B cell (primary cell): Measurements from ENCODE around the gene ABR. TPM values are rescaled to one million over a fixed set of nuclear protein-coding genes. Genes with fewer than 3 reads are reported as not detected.

Source experiments
- ATAC-seq: fragments of 200-7000 bp; cut with Tn5 transposase; one replicate; pipeline ENCODE4 v1.10.0; 2021; ENCODE audit warnings: low read depth, mild to moderate bottlenecking, moderate number of reproducible peaks, moderate library complexity
- CTCF ChIA-PET: fragments of 350-600 bp; sonication (Branson Sonifier 250); formaldehyde crosslinking; loops from one replicate; lab custom pipeline; 2021; ENCODE audit warnings: antibody characterized with exemption, inconsistent platforms; lab: Charles Lee
- POLR2A ChIA-PET: fragments of 350-600 bp; sonication (Branson Sonifier 250); formaldehyde crosslinking; loops from one replicate; lab custom pipeline; 2021; ENCODE audit warnings: antibody characterized with exemption; lab: Charles Lee
- DNase-seq: peaks from one replicate; pipeline ENCODE4 v3.0.0; 2013
- H2AFZ ChIP-seq: 2 replicates; pipeline ENCODE4 v1.6.1; 2012; ENCODE audit warnings: mild to moderate bottlenecking, low read depth, low read length; ENCODE audit not compliant: insufficient read depth, poor library complexity, severe bottlenecking
- H3K27ac ChIP-seq, 2 donors: 1 replicate in 1 of 2; 2 replicates in 1 of 2; pipeline ENCODE4 v1.5.1; 2012 to 2013; ENCODE audit warnings: low read length in 2 of 2, mild to moderate bottlenecking in 2 of 2, moderate library complexity in 1 of 2
- H3K27me3 ChIP-seq, 4 experiments: fragments of 200-600 bp in 1 of 4; sonication (generic) in 1 of 4; replicated peaks in 1 of 4; 1 replicate in 2 of 4; 2 replicates in 2 of 4; pipeline versions ENCODE4 v1.6.1 to v1.7.0; 2013 to 2016; ENCODE audit warnings: low read length in 3 of 4, mild to moderate bottlenecking in 2 of 4, mixed read lengths in 1 of 4, moderate library complexity in 1 of 4; ENCODE audit not compliant: insufficient read depth in 4 of 4, control insufficient read depth in 3 of 4; ENCODE audit errors: control extremely low read depth in 1 of 4
- H3K36me3 ChIP-seq, 2 experiments: replicated peaks in 1 of 2; 1 replicate in 1 of 2; 2 replicates in 1 of 2; pipeline versions ENCODE4 v1.6.1 to v1.7.1; 2013; ENCODE audit warnings: low read length in 1 of 2; ENCODE audit not compliant: insufficient read depth in 2 of 2, control insufficient read depth in 1 of 2; ENCODE audit errors: control extremely low read depth in 1 of 2, extremely low read depth in 1 of 2
- H3K4me1 ChIP-seq, 2 donors: fragments of 200-600 bp in 1 of 2; sonication (generic) in 1 of 2; 1 replicate in 1 of 2; 2 replicates in 1 of 2; pipeline versions ENCODE4 v1.5.1 to v1.6.1; 2013 to 2017; ENCODE audit warnings: low read length in 2 of 2; ENCODE audit not compliant: control insufficient read depth in 2 of 2, insufficient read depth in 2 of 2
- H3K4me2 ChIP-seq: replicated peaks from 2 replicates; pipeline ENCODE3; 2012; ENCODE audit warnings: mild to moderate bottlenecking, low read depth, low read length; ENCODE audit not compliant: poor library complexity, severe bottlenecking
- H3K4me3 ChIP-seq, 5 experiments: fragments of 200-600 bp in 1 of 5; sonication (generic) in 1 of 5; 1 replicate in 3 of 5; 2 replicates in 2 of 5; pipeline versions ENCODE4 v1.5.1 to v1.7.0; 2011 to 2016; ENCODE audit warnings: low read length in 4 of 5, mild to moderate bottlenecking in 4 of 5, low read depth in 2 of 5, control low read depth in 1 of 5, moderate library complexity in 1 of 5; ENCODE audit not compliant: insufficient read depth in 1 of 5; ENCODE audit errors: control extremely low read depth in 1 of 5, extremely low read depth in 1 of 5
- H3K79me2 ChIP-seq: fragments of 200-600 bp; sonication (generic); one replicate; pipeline ENCODE4 v1.6.0; 2016; ENCODE audit warnings: low read length; ENCODE audit not compliant: control insufficient read depth, insufficient read depth
- H3K9ac ChIP-seq: fragments of 200-600 bp; sonication (generic); 2 replicates; pipeline ENCODE4 v1.6.1; 2017; ENCODE audit warnings: mild to moderate bottlenecking, low read length, moderate library complexity
- H3K9me3 ChIP-seq, 3 donors: one replicate each; pipeline versions ENCODE4 v1.6.1 to v1.7.1; 2013; ENCODE audit warnings: low read length in 2 of 3; ENCODE audit not compliant: control insufficient read depth in 2 of 3, insufficient read depth in 1 of 3; ENCODE audit errors: control extremely low read depth in 1 of 3
- H4K20me1 ChIP-seq: 2 replicates; pipeline ENCODE4 v1.6.0; 2012; ENCODE audit warnings: mild to moderate bottlenecking, low read length; ENCODE audit not compliant: insufficient read depth, control insufficient read depth, poor library complexity, severe bottlenecking
- H3K27ac Mint-ChIP-seq: one replicate; pipeline ENCODE4 v1.8.0; 2021; ENCODE audit warnings: mixed read lengths
- H3K27me3 Mint-ChIP-seq: one replicate; pipeline ENCODE4 v1.8.0; 2021; ENCODE audit warnings: mixed read lengths
- H3K4me1 Mint-ChIP-seq: one replicate; pipeline ENCODE4 v1.8.0; 2021; ENCODE audit warnings: mixed read lengths
- H3K4me3 Mint-ChIP-seq: one replicate; pipeline ENCODE4 v1.8.0; 2021; ENCODE audit warnings: mixed read lengths
- H3K9me3 Mint-ChIP-seq: one replicate; pipeline ENCODE4 v1.8.0; 2022; ENCODE audit warnings: mixed read lengths; ENCODE audit not compliant: insufficient read depth
- EZH2 ChIP-seq: IDR thresholded peaks from 2 replicates; pipeline ENCODE4 v1.6.1; 2012; ENCODE audit warnings: borderline replicate concordance, low read depth, mild to moderate bottlenecking, moderate library complexity, low read length; ENCODE audit not compliant: insufficient read depth, poor library complexity, severe bottlenecking
- WGBS: methylation state at CpG from one replicate; pipeline ENCODE4 v1.1.5; 2013; ENCODE audit warnings: missing lambda C conversion rate; ENCODE audit not compliant: insufficient coverage; 5-methylcytosine and 5-hydroxymethylcytosine counted together
- intact Hi-C: fragments of 100-400 bp; cut with micrococcal nuclease; formaldehyde crosslinking; loops from one replicate; pipeline ENCODE4 v1.10.0; 2022
- polyA plus RNA-seq: library from polyadenylated mRNA; depleted of rRNA; stranded (reverse); fragments of >200 nt; gene quantifications from 2 replicates; pipeline ENCODE4 v1.2.3, GENCODE V29; 2012
- total RNA-seq, 2 donors: library from RNA; stranded (reverse); fragments of 120-200 nt in 1 of 2; gene quantifications; 1 replicate in 1 of 2; 2 replicates in 1 of 2; pipeline versions ENCODE4 v1.2.3 to v1.2.4, GENCODE V29; 2013 to 2022
- TF ChIP-seq, protein P1 (sequence below): fragments of 200-600 bp; IDR thresholded peaks from one replicate; pipeline ENCODE4 v1.8.0; 2022; ENCODE audit warnings: antibody characterized with exemption, mild to moderate bottlenecking

Gene ABR
- total and polyA plus RNA-seq, 2 donors (not counting 1 experiment from before 2014, with no cell fraction given), result 79.8 to 262 TPM

DNA sequence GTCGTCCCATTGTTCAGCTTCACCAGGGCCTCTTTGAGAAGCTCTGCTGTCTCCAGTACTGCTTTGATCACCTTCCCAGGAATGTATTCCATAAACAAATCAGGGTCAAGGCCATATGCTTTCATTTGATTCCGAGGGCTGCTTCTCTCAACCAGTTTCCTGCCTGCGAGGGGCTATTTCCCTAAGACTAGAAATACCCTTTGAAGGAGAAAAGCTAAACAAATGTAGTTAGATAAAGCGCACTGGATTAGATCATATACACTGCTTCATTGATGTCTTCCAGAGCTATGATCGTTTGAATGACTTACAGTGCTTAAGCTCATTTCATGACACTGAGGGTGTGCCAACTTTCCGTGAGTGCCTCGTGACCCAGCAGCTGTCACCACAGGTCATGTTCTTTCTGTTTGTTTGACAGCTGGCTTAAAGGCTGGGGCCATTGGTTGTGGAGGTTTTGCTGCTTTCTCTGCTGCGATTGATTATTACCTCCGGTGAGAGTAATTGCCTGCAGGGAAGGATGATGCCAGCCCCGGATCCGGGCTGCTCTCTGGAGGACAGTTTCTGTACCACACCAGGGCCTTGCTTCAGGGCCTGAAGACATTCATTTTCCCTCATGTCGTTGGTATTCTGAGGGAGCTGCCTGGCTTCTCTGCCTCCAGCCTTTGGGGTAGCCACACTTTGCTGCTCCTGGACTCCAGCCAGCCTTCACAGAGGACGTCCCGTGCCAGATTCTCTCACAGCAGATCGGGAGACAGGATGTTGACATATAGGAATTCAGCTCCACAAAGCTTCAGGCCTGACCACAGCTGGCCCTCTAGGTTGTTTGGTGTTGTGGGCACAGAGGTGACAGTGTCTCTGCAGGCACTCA, 179.0 kb downstream of the ABR start:
- ATAC-seq (no peak), DNase-seq (no peak)
- Mint-ChIP-seq H3K27me3 (no peaks in the 10 kb centered on the region), H3K4me1 (peaks cover 19% of the 10 kb centered on the region), H3K9me3 (no peaks in the 10 kb centered on the region), H3K27ac (no peak overlapping the region), H3K4me3 (no peak overlapping the region)
- POLR2A ChIA-PET, result interaction anchor here (0.5 kb wide), 1 partner anchor 16 kb away, joined by 3 read pairs; no protein-coding TSS in a partner anchor
- no peak overlapping the region for H3K9ac ChIP-seq
- 91% methylated on average over 13 of the region's 15 CpGs for WGBS
- no peak overlapping the region for H2AFZ ChIP-seq
- H3K36me3 ChIP-seq, result peaks cover 7 to 57% of the 10 kb centered on the region in 2 experiments
- no peak overlapping the region for H3K27ac ChIP-seq
- no peak overlapping the region for H3K4me3 ChIP-seq
- intact Hi-C loops, result no loop called here
- TF ChIP-seq EZH2, result no peak
- TF ChIP-seq, protein P1, sequence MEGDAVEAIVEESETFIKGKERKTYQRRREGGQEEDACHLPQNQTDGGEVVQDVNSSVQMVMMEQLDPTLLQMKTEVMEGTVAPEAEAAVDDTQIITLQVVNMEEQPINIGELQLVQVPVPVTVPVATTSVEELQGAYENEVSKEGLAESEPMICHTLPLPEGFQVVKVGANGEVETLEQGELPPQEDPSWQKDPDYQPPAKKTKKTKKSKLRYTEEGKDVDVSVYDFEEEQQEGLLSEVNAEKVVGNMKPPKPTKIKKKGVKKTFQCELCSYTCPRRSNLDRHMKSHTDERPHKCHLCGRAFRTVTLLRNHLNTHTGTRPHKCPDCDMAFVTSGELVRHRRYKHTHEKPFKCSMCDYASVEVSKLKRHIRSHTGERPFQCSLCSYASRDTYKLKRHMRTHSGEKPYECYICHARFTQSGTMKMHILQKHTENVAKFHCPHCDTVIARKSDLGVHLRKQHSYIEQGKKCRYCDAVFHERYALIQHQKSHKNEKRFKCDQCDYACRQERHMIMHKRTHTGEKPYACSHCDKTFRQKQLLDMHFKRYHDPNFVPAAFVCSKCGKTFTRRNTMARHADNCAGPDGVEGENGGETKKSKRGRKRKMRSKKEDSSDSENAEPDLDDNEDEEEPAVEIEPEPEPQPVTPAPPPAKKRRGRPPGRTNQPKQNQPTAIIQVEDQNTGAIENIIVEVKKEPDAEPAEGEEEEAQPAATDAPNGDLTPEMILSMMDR, result no peak
- H3K4me2 ChIP-seq, result no peak overlapping the region
- H3K9me3 ChIP-seq, result no peaks in the 10 kb centered on the region
- no peaks in the 10 kb centered on the region for H3K27me3 ChIP-seq
- H3K79me2 ChIP-seq, result peaks cover 16% of the 10 kb centered on the region
- peaks cover 11 to 23% of the 10 kb centered on the region in 2 donors for H3K4me1 ChIP-seq
- CTCF ChIA-PET, result interaction anchor here (1.3 to 2.2 kb wide), 2 partner anchors 20 to 121 kb away, joined by 4 to 8 read pairs; no protein-coding TSS in a partner anchor
- peaks cover 37% of the 10 kb centered on the region for H4K20me1 ChIP-seq

DNA sequence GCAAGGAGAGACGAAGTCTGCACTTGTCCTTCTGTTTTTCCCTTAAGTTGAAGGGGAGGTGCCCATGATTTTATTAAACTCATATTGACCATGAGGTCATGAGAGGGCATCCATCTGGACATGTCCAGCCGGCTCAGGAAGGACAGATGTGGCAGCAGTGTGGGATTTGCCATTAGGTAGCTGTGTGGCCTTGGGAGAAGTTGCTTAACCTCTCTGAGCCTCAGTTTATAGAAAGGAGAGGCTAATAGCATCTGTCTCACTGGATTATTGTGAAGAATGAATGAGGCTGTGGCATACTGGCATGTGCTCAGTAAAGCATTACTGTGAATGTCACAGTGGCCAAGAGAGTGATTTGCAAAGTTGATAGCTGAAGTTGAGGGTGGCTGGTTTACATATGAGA, 181.7 kb downstream of the ABR start:
- ChIA-PET CTCF (interaction anchor here (0.8 to 2.7 kb wide), 2 partner anchors 18 to 119 kb away, joined by 3 to 36 read pairs; partner anchors contain the start of gene NXN), POLR2A (no interaction called here)
- Mint-ChIP-seq H3K27me3 (no peaks in the 10 kb centered on the region), H3K4me1 (peaks cover 19% of the 10 kb centered on the region), H3K27ac (peak overlapping the region; percentile 79), H3K9me3 (no peaks in the 10 kb centered on the region), H3K4me3 (peak overlapping the region; percentile 99)
- H3K4me3 ChIP-seq, result no peak overlapping the region
- no peaks in the 10 kb centered on the region for H3K27me3 ChIP-seq
- H3K36me3 ChIP-seq, result peaks cover 7 to 36% of the 10 kb centered on the region in 2 experiments
- DNase-seq (no peak), ATAC-seq (no peak)
- 80% methylated on average over 2 of the region's 2 CpGs for WGBS
- H3K79me2 ChIP-seq, result peaks cover 16% of the 10 kb centered on the region
- peak overlapping the region; percentile 86 for H3K4me2 ChIP-seq
- peaks cover 0 to 19% (median 13%) of the 10 kb centered on the region in 3 donors for H3K9me3 ChIP-seq
- peaks cover 11 to 23% of the 10 kb centered on the region in 2 donors for H3K4me1 ChIP-seq
- no peak overlapping the region for H3K9ac ChIP-seq
- no peak overlapping the region for H3K27ac ChIP-seq
- no peak for TF ChIP-seq EZH2
- TF ChIP-seq, protein P1, result no peak
- H2AFZ ChIP-seq, result no peak overlapping the region
- H4K20me1 ChIP-seq, result peaks cover 31% of the 10 kb centered on the region
- intact Hi-C loops, result no loop called here
